Ishikawa (cell line): Measurements from ENCODE around the gene CDC23.

ENCODE experiments used
- CEBPB ChIP-seq: IDR thresholded peaks from 2 replicates; pipeline ENCODE4 v1.6.1; 2012
- CREB1 ChIP-seq: IDR thresholded peaks from 2 replicates; pipeline ENCODE4 v1.6.1; 2012; ENCODE audit warnings: low read depth
- EGR1 ChIP-seq: IDR thresholded peaks from 2 replicates; pipeline ENCODE4 v1.6.1; 2012
- FOXM1 ChIP-seq: IDR thresholded peaks from 2 replicates; pipeline ENCODE4 v1.6.1; 2012; ENCODE audit warnings: low read depth, borderline replicate concordance
- NFIC ChIP-seq: IDR thresholded peaks from 2 replicates; pipeline ENCODE4 v1.6.1; 2012
- RAD21 ChIP-seq: IDR thresholded peaks from 2 replicates; pipeline ENCODE4 v1.6.1; 2012; ENCODE audit warnings: low read depth
- REST ChIP-seq: IDR thresholded peaks from 2 replicates; pipeline ENCODE4 v1.6.1; 2012; ENCODE audit warnings: low read depth, mild to moderate bottlenecking
- TAF1 ChIP-seq: IDR thresholded peaks from 2 replicates; pipeline ENCODE4 v1.6.1; 2012; ENCODE audit warnings: low read depth, mild to moderate bottlenecking
- TCF12 ChIP-seq: IDR thresholded peaks from 2 replicates; pipeline ENCODE4 v1.6.1; 2012; ENCODE audit warnings: low read depth
- TEAD4 ChIP-seq: IDR thresholded peaks from 2 replicates; pipeline ENCODE4 v1.6.1; 2012
- USF1 ChIP-seq: IDR thresholded peaks from 2 replicates; pipeline ENCODE4 v1.6.1; 2012
- YY1 ChIP-seq: IDR thresholded peaks from 2 replicates; pipeline ENCODE4 v1.6.1; 2012; ENCODE audit warnings: low read depth

GRCh38 chr5:138163721-138164120 lies 49.4 kb downstream of the CDC23 start:
- no peak for TF ChIP-seq RAD21
- TF ChIP-seq USF1: no peak
- TF ChIP-seq YY1: no peak
- no peak for TF ChIP-seq TAF1
- no peak for TF ChIP-seq CREB1
- TF ChIP-seq EGR1: no peak
- no peak for TF ChIP-seq REST
- TF ChIP-seq CEBPB: no peak
- TF ChIP-seq NFIC: no peak
- no peak for TF ChIP-seq TCF12
- no peak for TF ChIP-seq FOXM1
- TF ChIP-seq TEAD4: no peak
